Activated CD8-positive, alpha-beta T cell treated with anti-CD3 and anti-CD28 coated beads for 36 hours (primary cell): Measurements from ENCODE around the gene TMEM62. TPM values are rescaled to one million over a fixed set of nuclear protein-coding genes. Genes with fewer than 3 reads are reported as not detected.
A peak's percentile ranks its signal among the peaks of the same experiment; 100 is the strongest.

Experiments used
- ATAC-seq: fragments of 200-7000 bp; cut with Tn5 transposase; one replicate; pipeline ENCODE4 v1.10.0; 2021; ENCODE audit warnings: mild to moderate bottlenecking, moderate library complexity
- CTCF ChIA-PET: fragments of 350-600 bp; sonication (Branson Sonifier 250); formaldehyde crosslinking; loops from one replicate; lab custom pipeline; 2021; ENCODE audit warnings: antibody characterized with exemption; lab: Charles Lee
- POLR2A ChIA-PET: fragments of 350-600 bp; sonication (Branson Sonifier 250); formaldehyde crosslinking; loops from one replicate; lab custom pipeline; 2021; ENCODE audit warnings: antibody characterized with exemption; lab: Charles Lee
- DNase-seq: peaks from one replicate; pipeline ENCODE4 v3.0.0-alpha.2; 2020
- H3K27ac Mint-ChIP-seq: one replicate; pipeline ENCODE4 v1.8.0; 2021; ENCODE audit warnings: mild to moderate bottlenecking, mixed read lengths
- H3K27me3 Mint-ChIP-seq: one replicate; pipeline ENCODE4 v1.8.0; 2021; ENCODE audit warnings: mixed read lengths
- H3K36me3 Mint-ChIP-seq: one replicate; pipeline ENCODE4 v1.8.0; 2021; ENCODE audit warnings: low read depth, mixed read lengths
- H3K4me1 Mint-ChIP-seq: one replicate; pipeline ENCODE4 v1.8.0; 2021; ENCODE audit warnings: low read depth, mixed read lengths
- H3K4me3 Mint-ChIP-seq: one replicate; pipeline ENCODE4 v1.8.0; 2021; ENCODE audit warnings: mild to moderate bottlenecking, moderate library complexity, mixed read lengths
- H3K9me3 Mint-ChIP-seq: one replicate; pipeline ENCODE4 v1.8.0; 2021; ENCODE audit warnings: mixed read lengths
- intact Hi-C: fragments of 100-400 bp; cut with micrococcal nuclease; formaldehyde crosslinking; loops from one replicate; pipeline ENCODE4 v1.10.0; 2022
- total RNA-seq, 2 experiments: library from RNA; stranded (reverse); gene quantifications; one replicate each; pipeline ENCODE4 v1.2.3, GENCODE V29; 2021
- TF ChIP-seq, protein P1 (sequence below): fragments of 200-600 bp; IDR thresholded peaks from one replicate; pipeline ENCODE4 v1.8.0; 2022; ENCODE audit warnings: antibody characterized with exemption, mild to moderate bottlenecking

TMEM62 gene
- total RNA-seq, 2 experiments from 2014 or later = 10.5 to 11.6 TPM

DNA sequence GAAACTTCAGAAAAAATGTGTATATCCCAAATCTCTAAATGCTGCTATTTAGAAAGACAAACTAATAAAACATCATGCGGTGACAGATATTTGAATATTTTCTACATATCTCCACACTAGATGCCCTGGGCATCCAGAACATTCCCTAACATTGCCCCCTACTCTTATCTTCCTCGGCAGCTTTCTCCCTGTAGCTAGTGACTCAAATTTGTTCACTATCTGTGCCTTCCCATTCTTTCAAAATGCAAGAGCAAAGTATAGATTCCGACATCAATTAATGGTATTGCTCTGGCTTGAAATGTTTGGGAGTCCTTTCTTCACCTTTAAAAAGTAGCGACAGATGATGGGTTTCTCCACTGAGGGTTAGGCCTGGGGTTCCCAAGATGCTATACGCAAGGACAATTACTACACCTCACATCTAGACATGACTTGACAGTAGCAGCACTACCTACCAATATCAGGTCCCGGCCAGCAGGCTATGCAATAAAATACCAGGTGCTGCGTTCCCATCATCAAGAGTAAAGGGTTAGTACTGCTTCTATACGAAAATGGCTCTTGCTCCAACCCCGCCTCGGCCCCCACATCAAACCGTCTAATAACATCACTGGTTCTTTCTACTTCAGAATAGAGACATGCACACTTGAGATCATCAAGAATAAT lies 28.2 kb upstream of the TMEM62 start:
- Mint-ChIP-seq H3K9me3 (no peaks in the 10 kb centered on the region), H3K4me1 (peaks cover 46% of the 10 kb centered on the region), H3K4me3 (peak overlapping the region; percentile 91), H3K27me3 (no peaks in the 10 kb centered on the region), H3K27ac (peak overlapping the region; percentile 99), H3K36me3 (peaks cover 34% of the 10 kb centered on the region)
- ChIA-PET CTCF (no interaction called here), POLR2A (no interaction called here)
- DNase-seq (peak; percentile 52), ATAC-seq (peak; percentile 38)
- TF ChIP-seq, protein P1, sequence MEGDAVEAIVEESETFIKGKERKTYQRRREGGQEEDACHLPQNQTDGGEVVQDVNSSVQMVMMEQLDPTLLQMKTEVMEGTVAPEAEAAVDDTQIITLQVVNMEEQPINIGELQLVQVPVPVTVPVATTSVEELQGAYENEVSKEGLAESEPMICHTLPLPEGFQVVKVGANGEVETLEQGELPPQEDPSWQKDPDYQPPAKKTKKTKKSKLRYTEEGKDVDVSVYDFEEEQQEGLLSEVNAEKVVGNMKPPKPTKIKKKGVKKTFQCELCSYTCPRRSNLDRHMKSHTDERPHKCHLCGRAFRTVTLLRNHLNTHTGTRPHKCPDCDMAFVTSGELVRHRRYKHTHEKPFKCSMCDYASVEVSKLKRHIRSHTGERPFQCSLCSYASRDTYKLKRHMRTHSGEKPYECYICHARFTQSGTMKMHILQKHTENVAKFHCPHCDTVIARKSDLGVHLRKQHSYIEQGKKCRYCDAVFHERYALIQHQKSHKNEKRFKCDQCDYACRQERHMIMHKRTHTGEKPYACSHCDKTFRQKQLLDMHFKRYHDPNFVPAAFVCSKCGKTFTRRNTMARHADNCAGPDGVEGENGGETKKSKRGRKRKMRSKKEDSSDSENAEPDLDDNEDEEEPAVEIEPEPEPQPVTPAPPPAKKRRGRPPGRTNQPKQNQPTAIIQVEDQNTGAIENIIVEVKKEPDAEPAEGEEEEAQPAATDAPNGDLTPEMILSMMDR = no peak
- intact Hi-C loops = no loop called here

- POLR2A ChIA-PET = interaction anchor here (0.7 to 1.4 kb wide), 6 partner anchors 9 to 266 kb away, joined by 3 to 6 read pairs (median 4); partner anchors contain the start of gene TMEM62
- Mint-ChIP-seq H3K4me1 (peaks cover 39% of the 10 kb centered on the region), H3K9me3 (no peaks in the 10 kb centered on the region), H3K27me3 (no peaks in the 10 kb centered on the region), H3K36me3 (peaks cover 28% of the 10 kb centered on the region), H3K27ac (peak within 1 kb of the TSS; percentile 99), H3K4me3 (peak within 1 kb of the TSS; percentile 91)
- CTCF ChIA-PET = interaction anchor here (1.0 to 1.1 kb wide), 2 partner anchors 17 to 26 kb away, joined by 3 to 7 read pairs; no protein-coding TSS in a partner anchor
- ATAC-seq (peak; percentile 94), DNase-seq (peak; percentile 96)
- TF ChIP-seq, protein P1 = no peak
- intact Hi-C loops = no loop called here
Observed at GRCh38 chr15:43105778-43106485, 27.5 kb upstream of the TMEM62 start, which contains the start of gene UBR1. TSS of gene UBR1 (minus strand) at chr15:43106038. CDS start at chr15:43106022, 16 bp downstream.

DNA sequence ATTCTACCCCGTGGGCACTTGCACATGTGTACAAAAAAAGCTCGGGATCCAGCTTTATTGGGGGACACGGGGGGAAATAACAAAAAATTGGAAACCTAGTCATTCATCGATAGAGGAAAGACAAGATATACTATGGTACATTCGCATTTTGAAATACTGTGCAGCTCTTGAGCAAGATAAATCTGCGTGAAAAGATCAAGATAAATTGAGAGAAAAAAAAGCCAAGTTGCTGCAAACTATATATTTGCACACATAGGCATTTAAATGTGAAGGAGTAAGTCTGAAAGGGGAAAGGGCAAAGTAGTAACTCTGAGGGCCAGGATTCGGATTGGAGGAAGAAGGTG lies 26.9 kb upstream of the TMEM62 start:
- Mint-ChIP-seq H3K36me3 (peaks cover 23% of the 10 kb centered on the region), H3K27me3 (no peaks in the 10 kb centered on the region), H3K27ac (peak overlapping the region; percentile 99), H3K4me1 (peaks cover 34% of the 10 kb centered on the region), H3K4me3 (peak overlapping the region; percentile 91), H3K9me3 (no peaks in the 10 kb centered on the region)
- TF ChIP-seq, protein P1 = no peak
- POLR2A ChIA-PET = interaction anchor here (0.7 to 1.4 kb wide), 6 partner anchors 8 to 265 kb away, joined by 3 to 6 read pairs (median 4); partner anchors contain the start of gene TMEM62
- intact Hi-C loops = no loop called here
- DNase-seq (no peak), ATAC-seq (no peak)
- CTCF ChIA-PET = interaction anchor here (1.0 to 1.1 kb wide), 2 partner anchors 17 to 25 kb away, joined by 3 to 7 read pairs; no protein-coding TSS in a partner anchor

- TF ChIP-seq, protein P1 = no peak
- DNase-seq (no peak), ATAC-seq (no peak)
- Mint-ChIP-seq H3K4me1 (peaks cover 25% of the 10 kb centered on the region), H3K27me3 (no peaks in the 10 kb centered on the region), H3K36me3 (peaks cover 13% of the 10 kb centered on the region), H3K4me3 (no peak overlapping the region), H3K9me3 (no peaks in the 10 kb centered on the region), H3K27ac (no peak overlapping the region)
- POLR2A ChIA-PET = no interaction called here
- CTCF ChIA-PET = no interaction called here
- intact Hi-C loops = no loop called here
Observed at GRCh38 chr15:43107751-43108150, 25.6 kb upstream of the TMEM62 start.
